GM12878 (cell line): Measurements from ENCODE around the gene SBF2. TPM values are rescaled to one million over a fixed set of nuclear protein-coding genes. Genes with fewer than 3 reads are reported as not detected.

Source experiments
- ATAC-seq: fragments of 200-7000 bp; cut with Tn5 transposase; 3 replicates; pipeline ENCODE4 v1.9.1; 2020; ENCODE audit warnings: mild to moderate bottlenecking, moderate library complexity
- BruUV-seq: library from RNA; stranded (reverse); fragments of 400-500 nt; replicated peaks from 2 replicates; lab custom pipeline; 2021; lab: Mats Ljungman, UMichigan
- CTCF ChIA-PET: fragments of 300-600 bp; sonication (Branson Sonifier 250); formaldehyde crosslinking; extraction: SDS; loops from one replicate; lab custom pipeline; 2021; ENCODE audit warnings: inconsistent platforms; lab: Yijun Ruan, JAX
- POLR2A ChIA-PET: fragments of 350-600 bp; formaldehyde crosslinking; extraction: SDS; loops from one replicate; lab custom pipeline; 2021; ENCODE audit warnings: inconsistent platforms; lab: Charles Lee
- RAD21 ChIA-PET: fragments of 300-600 bp; sonication (Branson Sonifier 250); formaldehyde crosslinking; loops from one replicate; lab custom pipeline; 2023; ENCODE audit warnings: antibody characterized with exemption; ENCODE audit not compliant: unreplicated experiment; lab: Charles Lee
- SMC1A ChIA-PET: fragments of 300-600 bp; sonication (Branson Sonifier 250); formaldehyde crosslinking; loops from one replicate; lab custom pipeline; 2023; ENCODE audit not compliant: unreplicated experiment, uncharacterized antibody; lab: Charles Lee
- DNase-seq: peaks from one replicate; pipeline ENCODE4 v3.0.0-alpha.2; 2011; ENCODE audit warnings: low read depth, low spot score
- FAIRE-seq: peaks from 3 replicates; lab custom pipeline; 2011; peaks lifted over from hg19 to GRCh38; lab: Jason Lieb, UNC
- H2AFZ ChIP-seq: 2 replicates; pipeline ENCODE4 v1.6.0; 2011; ENCODE audit warnings: low read depth, low read length, control low read depth; ENCODE audit not compliant: control insufficient read depth
- H3K27ac ChIP-seq: 2 replicates; pipeline ENCODE4 v1.5.1; 2011; ENCODE audit warnings: control low read depth; ENCODE audit not compliant: control insufficient read depth, insufficient read depth
- H3K27me3 ChIP-seq, 2 experiments: replicated peaks in 1 of 2; 2 replicates each; pipeline versions ENCODE4 v1.6.0 to v1.6.1; 2011; ENCODE audit warnings: low read length in 1 of 2; ENCODE audit not compliant: control insufficient read depth in 2 of 2, insufficient read depth in 2 of 2
- H3K36me3 ChIP-seq, 2 experiments: 2 replicates each; pipeline ENCODE4 v1.5.1; 2011; ENCODE audit warnings: low read length in 1 of 2; ENCODE audit not compliant: control insufficient read depth in 2 of 2, insufficient read depth in 2 of 2
- H3K4me1 ChIP-seq: 2 replicates; pipeline ENCODE4 v1.6.1; 2011; ENCODE audit warnings: mild to moderate bottlenecking, low read length, moderate library complexity, mixed read lengths; ENCODE audit not compliant: control insufficient read depth, insufficient read depth
- H3K4me2 ChIP-seq: 2 replicates; pipeline ENCODE4 v1.6.0; 2011; ENCODE audit warnings: control low read depth; ENCODE audit not compliant: control insufficient read depth, insufficient read depth
- H3K4me3 ChIP-seq: fragments of 200-600 bp; sonication (generic); 2 replicates; pipeline ENCODE4 v1.5.1; 2016
- H3K79me2 ChIP-seq: 2 replicates; pipeline ENCODE4 v1.6.0; 2011; ENCODE audit warnings: low read length; ENCODE audit not compliant: control insufficient read depth, insufficient read depth
- H3K9ac ChIP-seq: 2 replicates; pipeline ENCODE4 v1.8.0; 2011; ENCODE audit warnings: low read length, control low read depth, mixed read lengths; ENCODE audit not compliant: control insufficient read depth, insufficient read depth
- H3K9me3 ChIP-seq: replicated peaks from 3 replicates; pipeline ENCODE4 v1.5.1; 2011; ENCODE audit warnings: mild to moderate bottlenecking, low read length; ENCODE audit not compliant: control insufficient read depth, insufficient read depth
- H4K20me1 ChIP-seq: 2 replicates; pipeline ENCODE4 v1.6.0; 2011; ENCODE audit not compliant: control insufficient read depth, insufficient read depth
- CHD2 ChIP-seq: IDR thresholded peaks from 2 replicates; pipeline ENCODE4 v1.6.1; 2011; ENCODE audit warnings: low read depth, low read length, improper control_type of control experiment, borderline replicate concordance
- CHD4 ChIP-seq: fragments of 200-600 bp; sonication (generic); IDR thresholded peaks from 2 replicates; pipeline ENCODE4 v1.6.1; 2016; ENCODE audit warnings: mild to moderate bottlenecking
- ESRRA ChIP-seq: IDR thresholded peaks from 2 replicates; pipeline ENCODE4 v1.6.1; 2012; ENCODE audit warnings: mild to moderate bottlenecking, low read length, improper control_type of control experiment
- HDAC2 ChIP-seq: fragments of 200-600 bp; sonication (generic); IDR thresholded peaks from 2 replicates; pipeline ENCODE4 v1.6.1; 2017
- IKZF1 ChIP-seq: fragments of 450-650 bp; conservative IDR thresholded peaks from 2 replicates; pipeline ENCODE4 v1.6.1; 2017; ENCODE audit warnings: antibody characterized with exemption, mild to moderate bottlenecking
- JUND ChIP-seq: IDR thresholded peaks from 2 replicates; pipeline ENCODE4 v1.6.1; 2012; ENCODE audit warnings: low read depth, mild to moderate bottlenecking, low read length, improper control_type of control experiment, moderate library complexity
- MEF2A ChIP-seq: IDR thresholded peaks from 2 replicates; pipeline ENCODE4 v1.6.1; 2011; ENCODE audit warnings: low read depth, mild to moderate bottlenecking, low read length, moderate library complexity; ENCODE audit not compliant: insufficient read depth
- MEF2B ChIP-seq: fragments of 450-650 bp; IDR thresholded peaks from 2 replicates; pipeline ENCODE4 v1.6.1; 2018; ENCODE audit warnings: mild to moderate bottlenecking, moderate library complexity; ENCODE audit not compliant: partially characterized antibody, poor library complexity, severe bottlenecking
- NFYB ChIP-seq: IDR thresholded peaks from 2 replicates; pipeline ENCODE4 v1.6.1; 2011; ENCODE audit warnings: low read depth, mild to moderate bottlenecking, low read length, improper control_type of control experiment, moderate library complexity; ENCODE audit not compliant: insufficient read depth
- NR2F1 ChIP-seq: fragments of 450-650 bp; conservative IDR thresholded peaks from 2 replicates; pipeline ENCODE4 v1.6.1; 2017; ENCODE audit warnings: mild to moderate bottlenecking
- RB1 ChIP-seq: fragments of 450-650 bp; formaldehyde crosslinking; IDR thresholded peaks from 2 replicates; pipeline ENCODE4 v1.6.1; 2017; ENCODE audit warnings: mild to moderate bottlenecking, borderline replicate concordance
- REST ChIP-seq: IDR thresholded peaks from 2 replicates; pipeline ENCODE4 v1.6.1; 2012; ENCODE audit warnings: mild to moderate bottlenecking, low read depth, low read length
- SREBF2 ChIP-seq: IDR thresholded peaks from 2 replicates; pipeline ENCODE4 v1.6.1; 2012; ENCODE audit warnings: mild to moderate bottlenecking, low read length
- SUPT20H ChIP-seq: IDR thresholded peaks from 2 replicates; pipeline ENCODE4 v1.6.1; 2011; ENCODE audit warnings: low read depth, mild to moderate bottlenecking, low read length, moderate library complexity, borderline replicate concordance; ENCODE audit not compliant: control insufficient read depth
- TBL1XR1 ChIP-seq: IDR thresholded peaks from 2 replicates; pipeline ENCODE4 v1.6.1; 2012; ENCODE audit warnings: low read depth, low read length, improper control_type of control experiment
- ZNF207 ChIP-seq: fragments of 450-650 bp; IDR thresholded peaks from 2 replicates; pipeline ENCODE4 v1.6.1; 2014; ENCODE audit warnings: antibody characterized with exemption, mild to moderate bottlenecking, borderline replicate concordance
- ZNF217 ChIP-seq: fragments of 450-650 bp; IDR thresholded peaks from 2 replicates; pipeline ENCODE4 v1.6.1; 2017; ENCODE audit warnings: antibody characterized with exemption, mild to moderate bottlenecking
- WGBS: methylation state at CpG from one replicate; pipeline ENCODE4 v1.1.6; 2016; ENCODE audit warnings: low lambda C conversion rate; ENCODE audit not compliant: insufficient replicate concordance, insufficient coverage; ENCODE audit errors: missing lambda C conversion rate; 5-methylcytosine and 5-hydroxymethylcytosine counted together
- in situ Hi-C: fragments of 300-500 bp; cut with MboI; formaldehyde crosslinking; loops from 9 replicates; pipeline ENCODE4 v1.14.3; 2018; ENCODE audit warnings: mixed read lengths
- intact Hi-C: fragments of 100-400 bp; cut with micrococcal nuclease; formaldehyde crosslinking; loops from one replicate; pipeline ENCODE4 v1.14.2; 2022; ENCODE audit not compliant: unreplicated experiment
- polyA plus RNA-seq, 11 experiments: library from polyadenylated mRNA; depleted of rRNA in 4 of 11; unstranded in 6 of 11; stranded (reverse) in 5 of 11; fragments of >200 nt; fragmentation: Nextera tagmentation in 4 of 11; fragmentation: Illumina TruSeq in 1 of 11; extraction: Ambion mirVana in 4 of 11; extraction: Trizol in 1 of 11; gene quantifications; 1 replicate in 1 of 11; 2 replicates in 10 of 11; pipeline versions ENCODE4 v1.2.1 to v1.2.3, GENCODE V29; 2011 to 2016; ENCODE audit warnings: inconsistent platforms in 2 of 11, missing spikeins in 2 of 11, low read depth in 1 of 11
- total RNA-seq, 4 experiments: library from RNA; depleted of rRNA in 3 of 4; stranded (reverse); fragments of >200 nt in 3 of 4; fragmentation: Illumina TruSeq in 1 of 4; extraction: Trizol in 1 of 4; gene quantifications; 2 replicates each; pipeline versions ENCODE4 v1.2.1 to v1.2.3, GENCODE V29; 2013 to 2021

The SBF2 gene
- total and polyA plus RNA-seq, 10 of the 15 experiments (the other 5 are each of a cell fraction or from before 2014, with no cell fraction given), result 0.24 to 2.3 (median 1.1) TPM

DNA sequence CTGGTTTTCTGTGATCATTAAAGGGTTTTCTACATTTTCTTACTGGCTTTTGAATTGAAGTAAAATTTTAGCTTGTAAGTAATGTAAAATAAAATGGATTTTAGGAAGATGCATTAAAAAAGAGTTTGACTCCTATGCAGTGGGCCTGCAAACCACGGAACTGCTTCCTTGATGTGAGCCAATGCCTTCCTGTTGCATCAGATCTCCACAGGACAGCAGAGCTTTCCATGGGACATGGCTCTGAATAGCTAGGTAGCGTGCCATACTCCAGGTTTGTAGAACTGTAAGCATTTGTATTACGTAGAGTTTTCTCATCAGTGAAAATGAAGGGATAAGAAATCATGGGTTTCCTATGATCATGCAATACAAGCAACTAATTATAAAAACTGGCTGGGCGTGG, 496.7 kb downstream of the SBF2 start (continued):
- TF ChIP-seq REST, result no peak
- no peak for TF ChIP-seq NR2F1
- TF ChIP-seq JUND, result no peak
- no peak for TF ChIP-seq MEF2A
- no peak for TF ChIP-seq ZNF207
- TF ChIP-seq CHD2, result no peak
- TF ChIP-seq MEF2B, result no peak

DNA sequence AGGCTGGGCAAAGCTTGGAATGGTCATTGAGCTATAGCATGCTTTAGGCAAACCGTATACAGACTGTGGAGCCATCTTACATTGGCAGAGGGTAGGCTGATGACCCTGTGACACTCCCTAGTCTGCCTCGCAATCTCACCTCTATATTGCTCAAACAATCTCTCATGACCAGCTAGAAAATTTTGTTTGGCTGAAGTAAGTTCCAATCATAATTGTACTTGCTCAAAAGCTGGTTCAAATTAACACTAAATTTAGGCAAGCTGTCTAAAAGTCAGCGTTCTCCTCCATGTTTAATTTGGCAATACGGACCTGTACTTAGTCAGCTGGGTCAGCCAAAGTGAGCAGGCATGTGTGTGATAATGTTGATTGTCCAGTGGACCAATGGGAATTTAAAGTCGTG, 497.2 kb downstream of the SBF2 start:
- ChIA-PET RAD21 (interaction anchor here (0.7 kb wide), 1 partner anchor 1440 kb away, joined by 3 read pairs; no protein-coding TSS in a partner anchor), CTCF (interaction anchor here (1.0 to 1.3 kb wide), 2 partner anchors 11 to 49 kb away, joined by 3 to 4 read pairs; no protein-coding TSS in a partner anchor), POLR2A (interaction anchor here (0.5 kb wide), 1 partner anchor 64 kb away, joined by 6 read pairs; no protein-coding TSS in a partner anchor), SMC1A (interaction anchor here (1.0 kb wide), 1 partner anchor 10 kb away, joined by 4 read pairs; no protein-coding TSS in a partner anchor)
- 97% methylated on average over 5 of the region's 5 CpGs for WGBS
- no peaks in the 10 kb centered on the region for H3K36me3 ChIP-seq
- intact Hi-C loops, result no loop called here
- no peaks in the 10 kb centered on the region for H3K4me1 ChIP-seq
- H4K20me1 ChIP-seq, result no peaks in the 10 kb centered on the region
- no peak overlapping the region for H3K4me2 ChIP-seq
- ATAC-seq (no peak), DNase-seq (no peak), FAIRE-seq (no peak)
- no peak overlapping the region for H3K4me3 ChIP-seq
- H2AFZ ChIP-seq, result no peak overlapping the region
- H3K9me3 ChIP-seq, result no peaks in the 10 kb centered on the region
- no peak for TF ChIP-seq NFYB
- TF ChIP-seq TBL1XR1, result no peak
- no peak for TF ChIP-seq IKZF1
- TF ChIP-seq ESRRA, result no peak
- TF ChIP-seq SUPT20H, result no peak
- no peak for TF ChIP-seq HDAC2
- TF ChIP-seq ZNF217, result no peak
- no peak for TF ChIP-seq RB1
- no peak for TF ChIP-seq CHD4
- TF ChIP-seq SREBF2, result no peak
- no peak for TF ChIP-seq ZNF207
- H3K79me2 ChIP-seq, result no peaks in the 10 kb centered on the region
- no peak overlapping the region for H3K27ac ChIP-seq
- H3K27me3 ChIP-seq, result no peaks in the 10 kb centered on the region
- H3K9ac ChIP-seq, result no peak overlapping the region
- in situ Hi-C loops, result no loop called here
- no TSS peak for BruUV-seq
